Measurements from ENCODE around the gene CIROP.

CIROP gene

DNA sequence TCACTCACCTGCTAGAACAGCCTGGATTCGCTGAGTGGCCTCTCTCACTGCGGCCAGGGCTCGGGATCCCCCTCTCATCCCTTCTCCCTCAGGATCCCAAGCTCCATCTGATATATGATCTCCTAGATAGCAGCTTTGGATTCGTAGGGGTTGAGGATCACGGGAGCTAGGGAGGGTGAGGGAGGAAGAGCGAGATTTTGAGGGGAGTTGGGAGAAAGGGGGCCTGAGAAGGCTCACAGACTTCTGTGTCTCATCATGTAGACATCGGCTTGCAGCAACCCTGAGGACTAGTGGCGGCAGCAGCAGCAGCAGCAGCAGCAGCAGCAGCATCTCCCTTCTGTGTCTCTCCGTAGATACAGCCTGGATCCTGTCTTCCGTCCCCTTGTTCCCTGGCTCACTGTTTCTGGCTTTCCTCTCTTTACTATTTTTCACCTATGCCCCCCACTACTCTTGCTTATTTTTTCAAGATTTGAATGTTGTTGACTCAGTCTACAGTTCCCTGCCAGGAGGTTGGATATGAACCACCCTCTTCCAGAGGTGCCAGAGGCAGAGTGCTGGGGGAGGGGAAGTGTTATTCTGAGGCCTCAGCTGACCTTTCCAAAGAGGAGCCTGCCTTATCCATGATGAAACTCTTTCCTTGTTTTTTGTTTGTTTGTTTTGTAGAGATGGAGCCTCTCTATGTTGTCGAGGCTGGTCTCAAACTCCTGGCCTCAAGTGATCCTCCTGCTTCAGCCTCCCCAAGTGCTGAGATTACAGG lies at the start of gene CIROP:
TSS of gene CIROP (minus strand) at position 399 of the 757 bp plus-strand sequence. CDS start at position 330, 69 bp downstream.
- DNase-seq (ENCODE audit: low read depth in 1 of 2, low spot score in 1 of 2): no peak

DNA sequence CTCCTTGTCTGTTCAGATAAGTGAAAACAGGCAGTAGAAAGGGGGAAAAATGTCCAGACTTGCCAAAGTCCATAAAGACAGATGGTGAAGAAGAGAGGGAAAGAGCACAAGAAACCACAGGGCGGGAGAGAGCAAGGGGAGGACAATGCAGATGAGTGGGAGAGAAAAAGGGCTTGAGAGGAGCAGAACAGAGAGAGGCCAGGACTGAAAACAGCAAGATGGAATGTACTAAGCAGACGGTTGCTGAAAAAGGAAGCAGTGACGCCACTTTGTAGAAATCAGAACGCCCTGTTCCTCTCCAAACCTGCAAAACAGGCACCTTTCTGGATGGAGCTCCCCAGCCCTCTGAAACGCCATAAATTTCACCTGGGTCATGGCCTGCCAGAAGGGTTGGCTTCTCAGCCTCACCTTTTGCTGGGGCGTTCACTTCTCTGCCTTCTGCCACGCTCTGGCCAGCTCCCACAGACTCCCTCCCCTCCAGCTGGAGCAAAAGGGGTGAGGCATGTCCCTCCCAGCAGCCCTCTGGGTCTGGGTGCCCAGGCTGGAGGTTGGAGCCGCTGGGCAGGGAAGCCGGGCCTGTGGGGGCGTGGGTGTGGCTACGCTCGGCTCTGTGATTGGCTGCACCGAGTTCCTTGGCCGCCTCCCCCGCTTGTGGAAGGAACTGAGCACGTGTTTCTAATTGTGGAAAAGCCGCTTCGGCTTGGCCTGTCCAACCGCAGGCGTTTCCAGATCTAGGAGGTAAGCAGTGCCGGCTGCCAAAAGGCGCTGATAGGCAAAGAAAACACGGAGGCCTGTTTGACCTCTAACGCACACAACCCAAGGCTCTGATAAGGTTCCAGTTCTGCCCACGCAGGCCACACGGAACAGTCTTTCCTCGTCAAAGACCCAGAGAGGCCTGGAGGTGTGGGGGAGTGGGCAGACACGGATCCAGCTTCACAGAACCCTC lies 49.3 kb upstream of the CIROP start:
- no peak for DNase-seq (ENCODE audit: low read depth in 1 of 2, low spot score in 1 of 2)

- no peak for DNase-seq (ENCODE audit: low read depth in 1 of 2, low spot score in 1 of 2)
Measured at GRCh38 chr14:23151342-23151741, 46.6 kb upstream of the CIROP start.

GRCh38 chr14:23149745-23150144 lies 45.0 kb upstream of the CIROP start:
- no peak for DNase-seq (ENCODE audit: low read depth in 1 of 2, low spot score in 1 of 2)

DNA sequence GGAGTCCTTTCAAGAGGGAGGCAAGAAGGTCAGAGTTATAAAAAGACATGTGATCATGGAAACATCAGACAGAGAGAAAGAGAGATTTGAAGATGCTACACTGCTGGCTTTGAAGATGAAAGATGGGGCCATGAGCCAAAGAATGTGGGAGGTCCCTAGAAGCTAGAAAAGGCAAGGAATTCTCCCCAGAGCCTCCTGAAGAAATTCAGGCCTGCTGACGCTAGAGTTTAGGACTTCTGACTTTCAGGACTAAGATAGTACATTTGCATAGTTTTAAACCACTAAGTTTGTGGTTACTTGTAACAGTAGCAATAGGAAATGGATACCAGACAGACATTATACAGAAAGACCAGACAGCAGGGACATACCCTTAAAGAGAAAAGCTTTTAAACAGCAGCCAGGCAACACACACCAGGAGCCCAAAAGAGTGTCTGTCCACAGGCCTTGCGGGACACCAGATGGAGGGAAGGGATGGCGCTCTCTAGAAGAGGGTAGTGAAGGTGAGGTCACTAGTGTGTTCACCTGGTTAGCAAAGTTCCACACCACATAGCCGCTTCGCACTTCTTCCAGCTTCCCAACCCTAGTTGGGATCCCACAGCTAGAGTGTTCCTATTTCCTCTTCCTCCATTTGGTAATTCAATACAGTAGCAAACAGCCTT lies 43.9 kb upstream of the CIROP start:
- no peak for DNase-seq (ENCODE audit: low read depth in 1 of 2, low spot score in 1 of 2)

DNA sequence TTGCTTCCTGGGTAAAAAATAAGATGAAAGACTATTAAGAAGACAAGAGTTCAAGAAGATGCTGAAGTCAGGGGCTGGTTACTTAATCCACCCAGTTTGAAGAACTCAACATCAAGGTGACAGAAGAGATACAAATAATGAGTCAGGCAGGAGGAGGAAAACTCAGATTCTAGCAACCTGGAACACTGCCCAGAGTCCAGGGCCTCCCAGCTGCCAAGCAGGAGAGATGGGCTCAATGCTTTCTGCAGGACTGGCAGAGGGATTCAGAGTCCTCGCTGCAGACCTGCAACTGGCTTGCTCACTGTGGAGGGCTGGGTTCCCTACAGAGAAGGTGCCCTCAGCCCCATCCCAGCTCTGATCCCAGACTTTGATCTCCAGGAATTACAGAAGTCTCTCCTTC lies 42.9 kb upstream of the CIROP start:
- DNase-seq (ENCODE audit: low read depth in 1 of 2, low spot score in 1 of 2): no peak

GRCh38 chr14:23146980-23147379 lies 42.2 kb upstream of the CIROP start:
- DNase-seq (ENCODE audit: low read depth in 1 of 2, low spot score in 1 of 2): no peak

GRCh38 chr14:23146351-23146910 lies 41.6 kb upstream of the CIROP start:
- no peak for DNase-seq (ENCODE audit: low read depth in 1 of 2, low spot score in 1 of 2)

GRCh38 chr14:23145794-23146350 lies 41.1 kb upstream of the CIROP start:
- DNase-seq (ENCODE audit: low read depth in 1 of 2, low spot score in 1 of 2): no peak

GRCh38 chr14:23143911-23144310 lies 39.1 kb upstream of the CIROP start:
- DNase-seq (ENCODE audit: low read depth in 1 of 2, low spot score in 1 of 2): no peak

DNA sequence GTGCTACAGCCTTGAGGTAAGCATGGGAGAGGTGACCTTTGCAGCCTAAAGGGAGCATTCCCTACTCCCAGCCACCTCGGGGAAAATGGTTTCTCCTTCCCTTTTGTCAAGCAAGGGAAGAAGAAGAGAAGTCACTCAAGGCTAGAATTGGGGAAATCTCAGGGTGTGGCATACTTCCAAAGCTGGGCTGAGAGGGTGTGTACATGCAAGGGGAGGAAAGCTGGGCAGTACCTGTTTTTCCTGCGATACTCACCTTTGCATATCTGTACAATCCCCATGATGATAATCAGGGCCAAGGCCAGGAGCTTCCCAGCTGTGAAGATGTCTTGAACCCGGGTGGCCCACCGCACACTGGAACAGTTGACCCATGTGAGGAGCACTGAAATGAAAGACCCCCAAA lies 38.0 kb upstream of the CIROP start:
- DNase-seq (ENCODE audit: low read depth in 1 of 2, low spot score in 1 of 2): no peak

DNA sequence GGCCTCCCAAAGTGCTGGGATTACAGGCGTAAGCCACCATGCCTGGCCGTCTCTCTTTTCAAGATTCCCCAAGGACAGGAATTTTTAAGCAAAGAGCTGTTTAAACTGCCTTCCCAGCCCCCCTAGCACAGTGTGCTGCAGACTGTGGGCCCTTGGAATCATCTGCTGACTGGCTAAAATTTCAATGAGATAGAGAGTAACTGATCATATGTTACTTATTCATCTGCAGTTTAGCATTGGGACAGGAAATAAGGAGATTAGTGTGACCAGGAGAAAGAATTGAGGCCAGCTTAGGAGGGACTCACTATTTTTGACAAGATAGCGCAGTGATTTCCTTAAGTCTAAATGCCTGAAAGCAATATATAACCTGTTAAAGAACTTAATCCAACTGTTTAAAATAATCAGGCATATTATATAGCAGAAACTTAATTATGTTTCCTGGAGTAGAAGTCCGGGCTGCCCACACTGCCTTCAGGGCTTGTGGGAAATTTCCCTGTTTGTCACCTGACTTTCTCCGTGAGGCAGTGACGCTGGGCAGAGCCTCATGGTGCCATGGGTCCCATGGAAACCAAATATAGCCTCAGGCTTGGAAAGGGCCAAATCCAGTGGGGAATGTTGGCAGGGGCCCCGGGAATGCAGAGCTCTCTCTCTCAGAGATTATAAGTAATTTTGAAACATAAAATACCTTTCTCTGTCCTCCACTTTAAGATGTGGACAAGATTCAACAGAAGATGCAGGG lies 37.1 kb upstream of the CIROP start:
- no peak for DNase-seq (ENCODE audit: low read depth in 1 of 2, low spot score in 1 of 2)

DNA sequence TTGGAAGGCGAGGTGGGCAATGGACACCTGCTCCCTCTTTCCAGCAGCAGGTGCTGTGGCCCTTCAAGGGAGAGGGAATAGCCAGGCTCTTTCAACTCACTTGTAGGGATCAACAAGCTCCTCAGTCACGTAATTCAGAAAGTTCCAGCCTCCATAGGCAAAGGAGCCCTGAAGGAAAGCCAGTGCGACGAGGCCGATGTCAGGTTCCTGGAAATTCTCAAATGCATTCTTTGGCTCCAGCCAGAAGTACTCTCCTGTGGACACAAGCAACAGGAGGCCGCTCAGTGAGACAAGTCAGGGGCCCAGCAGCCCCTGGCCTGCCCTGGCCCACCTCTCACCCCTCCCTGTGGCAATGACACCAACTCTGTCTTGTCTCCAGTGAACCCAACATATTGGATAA lies 35.6 kb upstream of the CIROP start:
- no peak for DNase-seq (ENCODE audit: low read depth in 1 of 2, low spot score in 1 of 2)

DNA sequence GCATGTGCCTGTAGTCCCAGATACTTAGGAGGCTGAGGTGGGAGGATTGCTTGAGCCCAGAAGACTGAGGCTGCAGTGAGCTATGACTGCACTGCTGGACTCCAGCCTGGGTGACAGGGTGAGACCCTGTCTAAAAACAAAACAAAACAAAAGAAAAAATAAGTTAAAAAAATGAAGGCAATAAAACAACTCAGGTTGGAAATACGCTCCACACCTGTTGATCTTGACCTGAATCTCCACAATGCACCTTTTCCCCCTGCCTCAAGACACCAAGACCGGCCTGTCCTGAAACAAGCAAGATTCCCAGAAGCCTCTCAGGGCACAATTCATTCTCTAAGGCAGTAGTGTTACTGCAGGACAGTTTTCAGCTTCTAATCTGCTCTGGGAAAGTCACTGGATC lies 35.1 kb upstream of the CIROP start:
- no peak for DNase-seq (ENCODE audit: low read depth in 1 of 2, low spot score in 1 of 2)

- DNase-seq (ENCODE audit: low read depth in 1 of 2, low spot score in 1 of 2): no peak
Measured at GRCh38 chr14:23137813-23138535, 33.2 kb upstream of the CIROP start.

DNA sequence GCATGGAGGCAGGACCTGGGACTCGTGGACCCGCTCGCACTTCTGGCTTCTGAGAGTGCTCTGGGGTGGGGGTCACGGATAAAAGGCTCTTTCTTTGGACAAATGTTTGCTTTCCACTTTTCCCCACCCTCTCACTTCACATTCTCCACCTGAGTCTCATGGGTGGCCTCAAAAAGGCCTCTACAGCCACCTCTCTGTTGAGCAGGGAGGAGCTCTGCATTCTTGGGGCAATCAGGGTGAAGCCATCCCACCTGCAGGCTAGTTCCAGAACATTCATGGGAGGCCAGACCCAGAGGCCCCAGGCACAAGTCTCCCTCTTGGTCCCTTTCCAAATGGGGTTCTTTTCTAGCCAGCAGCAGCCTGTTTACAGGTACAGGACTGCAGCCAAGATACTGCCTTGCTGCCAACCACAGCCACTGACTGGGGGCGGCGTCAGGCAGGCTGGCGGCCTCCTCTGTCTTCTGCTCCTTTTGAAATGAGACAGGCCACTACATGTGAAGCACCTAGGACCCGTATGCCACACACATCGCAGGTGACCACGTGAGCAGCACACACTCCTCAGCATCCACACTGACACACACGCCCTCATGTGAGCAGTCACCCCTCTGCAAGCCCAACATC lies 32.5 kb upstream of the CIROP start:
- DNase-seq (ENCODE audit: low read depth in 1 of 2, low spot score in 1 of 2): no peak

- DNase-seq (ENCODE audit: low read depth in 1 of 2, low spot score in 1 of 2): no peak
Measured at GRCh38 chr14:23136566-23137133, 31.9 kb upstream of the CIROP start.

DNA sequence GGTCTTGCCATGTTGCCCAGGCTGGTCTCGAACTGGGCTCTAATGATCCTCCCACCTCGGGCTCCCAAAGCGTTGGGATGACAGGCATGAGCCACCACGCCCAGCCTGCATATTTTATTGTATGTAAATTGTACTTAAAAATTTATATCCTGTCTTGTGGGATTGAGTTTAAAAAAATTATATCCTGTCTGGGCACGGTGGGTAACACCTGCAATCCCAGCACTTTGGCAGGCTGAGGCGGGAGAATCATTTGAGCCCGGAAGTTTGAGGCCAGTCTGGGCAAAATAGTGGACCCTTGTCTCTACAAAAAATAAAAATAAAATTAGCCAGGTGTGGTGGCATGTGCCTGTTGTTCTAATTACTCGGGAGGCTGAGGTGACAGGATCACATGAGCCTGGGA lies 28.2 kb upstream of the CIROP start:
- no peak for DNase-seq (ENCODE audit: low read depth in 1 of 2, low spot score in 1 of 2)

GRCh38 chr14:23131482-23131881 lies 26.7 kb upstream of the CIROP start:
- DNase-seq (ENCODE audit: low read depth in 1 of 2, low spot score in 1 of 2): no peak

All from activated CD4-positive, alpha-beta T cell treated with anti-CD3 and anti-CD28 coated beads, Interleukin-2, amount 50 U/mL, for 24 hours (primary cell).